GM21576 (cell line): ENCODE results near the gene FKBP1A.
"Not testable (repeated sequence)": the region's sequence is repeated elsewhere in the genome, so short reads cannot be mapped to it uniquely, and the experiment has no call there.

Experiments
- ATAC-seq: cut with Tn5 transposase; IDR thresholded peaks from one replicate; pipeline ENCODE4 v1.9.1; 2021; ENCODE audit warnings: mild to moderate bottlenecking, moderate library complexity; ENCODE audit not compliant: unreplicated experiment

FKBP1A gene

DNA sequence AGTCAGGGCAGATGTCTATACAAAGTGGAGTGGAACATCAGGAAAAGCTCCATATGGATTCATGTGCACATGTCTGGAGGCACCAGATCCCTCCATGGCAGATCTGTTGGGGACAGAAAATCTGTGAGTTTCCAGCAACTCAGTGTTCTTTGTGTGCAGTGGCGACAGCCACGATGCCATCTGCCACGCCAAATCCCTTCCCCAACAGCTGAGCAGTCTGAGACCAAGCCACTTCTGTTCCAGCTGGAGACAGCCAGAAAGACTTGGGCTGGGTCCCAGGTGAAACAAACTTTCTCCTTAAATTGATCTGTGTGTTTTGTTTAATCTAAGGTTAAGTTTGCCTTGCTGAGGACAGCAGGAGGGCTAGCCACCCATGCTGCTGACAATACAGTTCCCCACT, 22.9 kb downstream of the FKBP1A start:
- no peak for ATAC-seq

DNA sequence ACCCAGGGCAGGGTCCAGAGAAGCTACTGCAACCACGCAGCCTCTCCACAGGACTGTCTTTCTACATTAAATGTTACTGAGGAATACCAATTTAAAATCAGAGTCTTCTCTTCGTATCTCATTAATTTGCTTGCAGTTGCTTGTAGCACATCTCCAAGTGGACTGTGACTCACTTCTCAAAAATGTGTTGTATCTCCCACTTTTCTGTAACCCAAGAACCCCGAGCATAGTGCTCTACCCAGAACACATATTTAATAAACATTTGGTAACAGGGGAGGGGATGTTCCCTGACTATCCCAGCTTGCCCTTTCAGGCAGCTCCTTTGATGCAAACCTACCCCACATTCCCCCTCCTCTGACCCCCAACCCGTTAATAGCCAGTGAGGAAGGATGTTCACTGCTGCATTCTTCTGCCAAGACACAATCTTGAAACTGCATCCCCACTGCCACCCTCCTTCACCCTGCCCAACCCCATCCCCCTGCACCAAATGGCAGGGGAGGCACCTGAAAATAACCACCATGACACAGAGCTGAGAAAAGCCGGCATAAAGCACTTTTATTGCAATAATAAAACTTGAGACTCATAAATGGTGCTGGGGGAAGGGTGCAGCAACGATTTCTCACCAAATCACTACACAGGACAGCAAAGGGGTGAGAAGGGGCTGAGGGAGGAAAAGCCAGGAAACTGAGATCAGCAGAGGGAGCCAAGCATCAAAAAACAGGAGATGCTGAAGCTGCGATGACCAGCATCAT, 24.2 kb downstream of the FKBP1A start:
- no peak for ATAC-seq

DNA sequence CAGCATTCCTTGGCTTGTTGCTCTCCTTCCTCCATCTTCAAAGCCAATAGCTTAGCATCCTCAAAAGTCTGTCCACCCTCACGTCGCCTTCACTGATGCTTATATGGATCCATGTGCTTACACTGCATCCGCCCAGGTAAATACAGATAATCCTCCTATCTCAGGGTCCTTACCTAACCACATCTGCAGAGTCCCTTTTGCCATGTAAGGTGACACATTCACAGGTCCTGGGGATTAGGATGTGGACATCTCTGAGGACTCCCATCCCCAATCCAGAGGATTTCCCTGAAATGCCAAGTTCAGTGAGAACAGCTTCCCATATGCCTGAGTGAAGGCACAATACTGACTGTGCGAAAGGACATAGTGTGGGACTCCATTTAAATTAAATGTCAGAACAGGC, 25.4 kb downstream of the FKBP1A start:
- ATAC-seq: no peak

DNA sequence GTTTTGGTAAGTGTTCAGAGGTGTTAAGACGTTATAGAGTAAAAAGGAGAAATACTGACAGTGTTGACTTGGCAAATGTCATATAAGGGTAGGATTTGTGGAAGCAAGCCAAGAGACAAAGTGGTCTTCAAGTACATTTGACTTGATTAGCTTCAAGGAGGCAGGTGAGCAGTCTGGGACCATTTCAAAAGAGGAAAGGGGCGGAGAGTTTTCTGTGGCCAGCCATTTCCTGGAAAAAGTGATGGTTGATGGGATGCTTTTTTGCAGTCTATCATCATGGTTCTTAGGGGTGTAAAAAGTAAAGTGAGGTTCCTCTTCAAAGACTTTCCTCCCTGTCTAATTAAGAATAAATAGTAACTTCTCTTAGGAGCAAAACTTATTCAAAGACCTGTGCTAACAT, 28.7 kb downstream of the FKBP1A start:
- no peak for ATAC-seq

DNA sequence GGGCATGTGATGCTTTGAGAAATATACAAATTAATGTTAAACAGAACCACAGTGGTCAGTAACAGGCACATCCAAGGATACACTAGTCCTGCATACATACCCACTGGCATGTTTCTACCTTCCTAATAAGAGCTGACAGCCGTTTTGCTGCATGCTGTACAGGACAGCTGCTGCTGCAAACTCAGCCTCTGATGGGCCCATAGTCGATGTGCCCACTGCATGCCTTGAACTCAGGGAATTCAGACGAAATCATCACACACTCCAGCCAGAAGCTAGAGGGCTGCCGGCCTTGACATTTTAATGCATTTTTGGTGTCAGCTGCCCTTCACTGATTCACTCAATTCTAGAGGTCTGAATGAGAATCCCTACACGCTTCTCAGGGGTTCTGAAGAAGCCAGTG, 29.3 kb downstream of the FKBP1A start:
- ATAC-seq: no peak

DNA sequence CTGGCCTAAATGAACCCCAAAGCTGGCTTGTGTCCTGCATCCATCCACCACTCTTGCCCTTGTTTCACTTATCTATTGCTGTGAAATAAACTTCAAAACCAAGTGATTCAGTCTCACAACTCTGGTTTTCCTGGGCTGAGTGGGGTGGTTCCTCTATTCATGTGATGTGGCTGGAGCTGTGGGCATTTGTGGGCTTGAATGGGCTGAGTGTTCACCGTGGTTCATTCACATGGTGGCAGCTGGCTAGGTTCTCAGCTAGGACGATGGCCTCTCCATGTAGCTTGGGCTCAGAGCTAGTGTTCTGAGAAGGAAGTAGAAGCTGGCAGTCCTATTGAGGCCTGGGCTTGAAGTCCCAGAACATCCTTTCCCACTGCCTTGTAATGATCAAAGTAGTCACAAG, 30.4 kb downstream of the FKBP1A start:
- ATAC-seq: no peak

DNA sequence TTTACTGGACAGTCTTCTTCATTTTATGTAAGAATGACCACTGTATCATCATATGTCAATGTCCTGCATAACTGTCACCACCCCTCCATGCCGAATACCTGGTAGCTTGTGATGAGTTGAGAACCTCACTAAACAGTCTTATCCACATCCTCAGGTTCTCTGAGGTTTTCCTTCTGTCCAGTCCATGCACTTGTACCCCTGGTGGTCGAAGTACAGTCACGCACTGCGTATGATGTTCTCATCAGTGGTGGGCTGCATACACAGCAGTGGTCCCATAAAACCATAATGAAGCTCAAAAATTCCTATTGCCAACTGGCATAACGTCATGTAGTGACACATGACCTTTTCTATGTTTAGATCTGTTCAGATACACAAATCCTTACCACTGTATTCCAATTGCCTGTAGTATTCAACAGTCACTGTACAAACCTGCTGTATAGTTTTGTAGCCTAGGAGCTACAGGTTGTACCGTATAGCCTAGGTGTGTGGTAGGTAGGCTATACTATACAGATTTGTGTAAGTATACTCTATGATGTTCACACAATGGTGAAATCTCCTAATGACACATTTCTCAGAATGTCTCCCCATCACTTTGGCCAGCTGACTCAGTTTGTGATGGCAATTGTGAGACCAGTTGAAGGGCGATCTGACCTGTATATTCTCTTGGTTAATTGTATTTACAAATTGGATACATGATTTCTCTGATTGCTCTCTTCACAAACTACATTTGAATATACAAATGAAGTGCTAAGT, 32.6 kb downstream of the FKBP1A start:
- no peak for ATAC-seq

DNA sequence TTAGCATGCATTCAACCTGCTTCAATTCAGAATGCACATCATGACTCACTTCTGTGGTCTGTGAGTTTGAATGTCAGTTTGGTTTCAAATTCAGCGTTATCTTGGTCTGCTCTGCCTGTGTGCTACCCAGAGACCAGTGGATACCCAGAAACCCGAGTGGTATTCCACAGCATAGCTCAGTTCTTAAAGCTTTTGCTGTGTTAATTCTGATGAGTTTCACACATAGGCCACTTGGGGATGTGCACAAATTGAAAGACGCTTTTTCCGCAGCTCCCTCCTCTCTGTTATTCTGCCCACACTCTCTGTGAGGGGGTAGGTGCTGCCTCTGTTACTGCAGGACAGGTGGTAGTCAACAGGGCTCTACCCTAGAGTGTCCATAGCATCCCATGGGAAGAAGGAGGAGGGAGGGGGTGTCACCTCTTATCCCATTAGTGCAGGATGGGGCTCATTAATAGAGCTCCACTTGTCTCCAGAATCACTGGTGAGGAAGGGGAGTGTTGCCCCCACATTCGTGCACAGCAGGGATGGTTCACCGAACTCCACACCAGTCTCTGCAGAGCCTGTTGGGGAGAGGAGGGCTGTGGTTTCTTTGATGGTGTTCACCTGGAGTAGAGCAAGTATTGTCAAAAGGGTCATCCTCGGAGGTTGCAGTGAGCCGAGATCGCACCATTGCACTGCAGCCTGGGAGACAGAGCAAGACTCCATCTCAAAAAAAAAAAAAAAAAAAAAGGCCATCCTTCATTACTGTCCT, 34.8 kb downstream of the FKBP1A start:
- ATAC-seq: no peak

DNA sequence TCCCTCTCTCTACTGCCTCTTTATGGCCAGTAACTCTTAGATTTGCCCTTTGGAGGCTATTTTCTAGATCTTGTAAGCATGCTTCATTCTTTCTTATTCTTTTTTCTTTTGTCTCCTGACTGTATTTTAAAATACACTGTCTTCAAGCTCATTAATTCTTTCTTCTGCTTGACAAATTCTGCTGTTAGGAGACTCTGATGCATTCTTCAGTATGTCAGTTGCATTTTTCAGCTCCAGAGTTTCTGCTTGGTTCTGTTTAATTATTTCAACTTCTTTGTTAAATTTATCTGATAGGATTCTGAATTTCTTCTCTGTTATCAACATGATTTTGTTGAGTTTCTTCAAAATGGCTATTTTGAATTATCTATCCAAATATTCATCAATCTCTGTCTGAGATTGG, 38.9 kb downstream of the FKBP1A start:
- ATAC-seq: no peak

DNA sequence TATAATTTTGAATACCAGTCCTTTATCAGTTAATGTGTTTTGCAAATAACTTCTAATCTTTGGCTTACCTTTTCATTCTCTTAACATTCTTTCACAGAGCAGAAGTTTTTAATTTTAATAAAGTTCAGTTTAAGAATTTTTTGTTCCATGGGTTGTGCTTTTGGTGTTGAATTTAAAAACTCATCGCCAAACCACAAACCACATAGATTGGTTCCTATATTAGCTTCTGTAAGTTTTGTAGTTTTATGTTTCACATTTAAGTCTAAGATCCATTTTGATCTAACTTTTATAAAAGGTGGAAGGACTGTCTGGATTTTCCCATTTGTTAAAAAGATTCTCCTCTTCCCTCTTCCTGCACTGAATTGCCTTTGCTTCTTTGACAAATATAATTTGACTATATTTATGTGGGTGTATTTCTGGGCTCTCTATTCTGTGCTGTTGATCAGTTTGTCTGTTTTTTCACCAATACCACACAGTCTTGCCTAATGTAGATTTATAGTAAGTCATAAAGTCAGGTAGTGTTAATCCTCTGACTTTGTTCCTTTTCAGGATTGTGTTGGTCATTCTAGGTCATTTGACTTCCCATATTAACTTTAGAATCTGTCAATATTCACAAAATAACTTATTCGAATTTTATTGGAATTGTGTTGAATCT, 46.4 kb downstream of the FKBP1A start:
- no peak for ATAC-seq

DNA sequence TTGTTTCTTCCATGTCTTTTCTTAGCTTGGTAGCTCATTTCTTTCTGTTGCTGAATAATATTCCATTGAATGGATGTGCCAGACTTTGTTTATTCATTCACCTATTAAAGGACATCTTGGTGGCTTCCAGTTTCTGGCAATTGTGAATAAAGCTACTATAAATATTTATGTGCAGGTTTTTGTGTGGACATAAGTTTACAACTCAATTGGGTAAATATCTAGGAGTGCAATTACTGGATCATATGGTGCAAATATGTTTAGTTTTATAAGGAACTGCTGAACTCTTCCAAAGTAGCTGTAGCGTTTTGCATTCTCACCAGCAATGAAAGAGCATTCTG, 47.1 kb downstream of the FKBP1A start:
- no peak for ATAC-seq

DNA sequence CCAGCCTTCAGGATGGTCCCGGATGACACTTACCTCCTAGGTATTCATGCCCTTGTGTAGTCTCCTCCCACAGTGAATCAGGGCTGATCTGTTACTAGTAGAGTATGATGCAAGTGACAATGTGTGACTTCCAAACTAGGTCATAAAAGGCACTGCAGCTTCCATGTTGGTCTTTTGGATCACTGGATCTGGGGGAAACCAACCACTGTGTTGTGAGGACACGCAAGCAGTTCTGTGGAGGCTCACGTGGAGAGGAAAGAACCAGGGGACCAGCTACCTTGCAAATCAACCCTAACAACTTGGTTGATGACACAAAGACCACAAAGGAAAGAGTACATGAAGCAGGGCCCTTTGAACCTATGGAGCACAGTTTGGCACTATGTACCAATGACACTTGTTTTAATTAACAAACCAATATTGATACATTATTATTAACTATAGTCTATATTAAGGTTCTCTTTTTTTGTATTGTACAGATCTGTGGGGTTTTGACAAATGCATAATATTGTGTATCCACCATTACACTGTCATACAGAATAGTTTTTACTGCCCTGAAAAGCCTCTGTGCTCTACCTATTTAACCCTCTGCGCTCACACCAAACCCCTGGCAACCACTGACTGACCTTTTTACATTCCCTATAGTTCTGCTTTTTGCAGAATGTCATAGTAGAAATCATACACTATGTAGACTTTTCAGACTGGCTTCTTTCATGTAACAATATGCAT, 47.7 kb downstream of the FKBP1A start:
- ATAC-seq: no peak

DNA sequence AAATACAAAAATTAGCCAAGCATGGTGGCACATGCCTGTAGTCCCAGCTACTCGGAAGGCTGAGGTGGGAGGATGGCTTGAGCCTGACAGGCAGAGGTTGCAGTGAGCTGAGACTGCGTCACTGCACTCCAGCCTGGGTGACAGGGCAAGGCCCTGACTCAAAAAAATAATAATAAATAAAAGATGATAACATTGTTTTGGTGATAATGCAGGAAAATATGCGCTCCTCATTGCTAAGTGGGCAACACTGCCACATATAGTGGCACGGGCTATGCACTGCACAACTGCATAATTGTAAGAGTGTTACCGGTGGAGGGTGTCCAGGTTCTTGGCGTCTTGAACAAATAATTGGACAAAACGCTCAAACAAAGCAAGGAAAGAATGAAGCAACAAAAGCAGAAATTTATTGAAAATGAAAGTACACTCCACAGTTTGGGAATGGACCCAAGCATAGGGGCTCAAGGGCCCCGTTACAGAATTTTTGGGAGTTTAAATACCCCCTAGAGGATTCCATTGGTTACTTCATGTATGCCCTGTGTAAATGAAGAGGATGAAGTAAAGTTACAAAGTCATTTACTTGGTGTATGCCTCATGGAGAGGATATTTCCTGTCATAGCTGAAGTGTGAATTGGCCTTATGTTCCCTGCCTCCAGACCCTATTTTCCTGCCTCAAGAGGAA, 49.3 kb downstream of the FKBP1A start:
- ATAC-seq: not testable (repeated sequence)

DNA sequence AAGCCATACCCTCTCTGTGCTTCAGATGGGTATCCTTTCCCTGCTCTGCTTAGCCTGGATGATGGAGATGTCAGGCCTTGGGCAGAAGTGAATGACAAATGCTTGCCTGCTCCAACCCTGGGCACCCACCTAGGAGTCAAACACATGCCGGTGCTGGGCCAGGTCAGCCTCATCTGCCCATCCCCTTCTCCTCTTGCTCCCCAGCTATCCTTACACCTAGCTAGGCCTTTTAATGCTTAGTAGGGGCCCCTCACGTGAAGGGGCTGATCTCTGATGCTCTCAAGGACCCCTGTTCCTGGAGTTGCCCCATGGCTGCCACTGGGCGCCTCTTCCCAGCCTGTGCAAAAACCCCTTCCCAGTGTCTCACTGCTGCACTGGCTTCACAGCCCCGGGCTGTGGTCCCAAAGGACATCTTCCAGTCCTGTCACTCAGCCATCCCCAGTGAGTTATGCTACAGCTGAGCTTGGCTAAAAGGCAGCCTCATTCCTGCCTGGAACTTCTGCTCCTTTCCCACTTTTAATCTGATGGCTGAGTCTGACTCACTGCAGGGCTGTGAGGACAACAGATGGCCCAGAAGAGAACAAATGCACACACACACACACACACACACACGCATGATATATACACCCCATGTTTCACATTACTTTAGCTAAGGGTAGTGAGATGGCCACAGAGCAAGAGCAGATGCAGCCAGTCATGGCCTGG, 51.1 kb downstream of the FKBP1A start:
- no peak for ATAC-seq

DNA sequence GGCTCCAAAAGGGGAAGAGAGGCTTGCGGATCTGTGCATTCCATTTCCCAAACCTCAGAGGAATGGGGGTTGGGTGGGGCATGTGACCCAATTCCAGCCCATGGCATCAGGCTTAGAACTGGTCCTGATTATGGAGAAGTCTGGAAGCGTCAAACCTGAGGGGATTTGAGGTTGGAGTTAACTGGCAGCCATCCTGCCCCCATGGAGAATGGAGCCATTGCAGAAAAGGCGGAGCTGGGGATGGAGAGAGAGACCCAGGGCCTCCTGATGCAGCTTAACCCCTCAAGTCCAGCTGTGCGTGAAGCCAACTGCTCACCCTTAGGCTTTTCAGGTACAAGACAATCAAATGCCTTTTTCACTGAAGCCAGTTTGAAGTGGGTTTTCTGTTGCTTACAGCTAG, 54.1 kb downstream of the FKBP1A start:
- no peak for ATAC-seq

DNA sequence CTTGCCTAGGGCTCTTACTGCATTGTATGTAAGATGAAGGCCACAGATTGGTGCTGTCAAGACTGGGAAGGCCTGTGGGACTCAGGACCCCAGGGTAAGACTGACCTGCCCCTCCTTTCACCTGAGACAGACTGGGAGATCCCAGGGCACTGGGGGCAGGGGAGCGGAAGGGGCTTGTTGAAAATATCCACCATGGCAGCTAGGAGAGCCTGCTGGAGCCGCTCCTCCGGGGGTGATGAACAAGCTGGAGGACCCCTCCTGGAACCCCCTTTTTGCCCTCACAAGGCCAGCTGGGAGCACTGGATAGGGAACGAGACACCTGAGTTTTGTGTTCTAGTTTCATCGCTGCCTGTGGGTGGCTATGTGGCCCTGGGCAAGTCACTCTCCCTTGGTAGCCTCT, 54.8 kb downstream of the FKBP1A start:
- no peak for ATAC-seq

DNA sequence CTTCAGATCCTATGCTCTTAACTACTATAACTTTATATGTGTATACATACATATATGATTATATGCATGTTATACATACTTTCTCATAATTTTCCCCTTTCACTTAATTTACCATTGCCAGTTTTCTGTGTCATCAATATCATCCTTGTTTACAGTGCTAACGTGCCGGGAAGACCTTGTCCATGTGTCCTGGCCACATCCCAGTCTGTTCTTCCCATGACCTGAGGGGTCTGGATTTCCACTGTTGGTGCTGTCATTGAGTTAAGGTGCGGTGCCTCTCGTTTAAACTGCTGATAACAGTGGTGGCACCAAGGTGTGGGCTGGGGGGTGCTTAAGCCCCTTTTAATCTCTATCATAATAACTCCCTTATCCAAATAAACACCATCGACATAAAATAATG, 55.4 kb downstream of the FKBP1A start:
- ATAC-seq: no peak

DNA sequence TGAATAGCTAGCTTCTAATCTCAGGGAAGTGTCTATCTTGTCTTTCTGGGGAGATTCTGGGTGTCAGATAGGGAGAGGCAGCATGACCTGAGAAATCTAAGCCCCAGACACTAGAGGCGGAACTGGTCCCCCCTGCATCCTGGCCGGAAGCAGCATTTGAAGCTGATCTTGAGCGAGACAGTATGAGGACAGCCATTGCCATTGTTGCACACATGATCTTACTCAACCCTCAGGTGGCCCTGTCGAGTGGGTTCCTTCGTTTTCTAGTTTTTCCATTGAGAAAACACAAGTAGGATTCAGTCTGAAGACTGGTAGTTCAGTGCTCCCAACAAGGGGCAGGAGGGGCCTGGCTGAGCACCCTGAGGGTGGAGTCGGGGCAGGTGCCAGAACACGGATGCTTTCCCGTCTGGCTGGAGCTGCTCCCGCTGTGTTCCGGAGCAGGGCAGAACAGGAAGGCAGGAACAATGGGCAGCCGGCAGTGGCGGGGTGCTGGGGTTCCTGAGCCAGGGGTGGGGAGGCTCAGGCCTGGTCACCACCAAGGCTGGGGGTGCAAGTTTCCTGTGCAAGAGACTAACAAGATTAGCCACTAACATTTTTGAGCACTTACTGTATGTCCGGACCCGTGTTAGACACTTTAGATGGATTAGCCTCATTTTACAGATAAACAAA, 56.0 kb downstream of the FKBP1A start:
- ATAC-seq: no peak
